WTC11 (cell line): ENCODE data around the gene UVRAG. TPM values are rescaled to one million over a fixed set of nuclear protein-coding genes. Genes with fewer than 3 reads are reported as not detected.

ENCODE experiments used
- ATAC-seq: fragments of 200-7000 bp; cut with Tn5 transposase; 2 replicates; pipeline ENCODE4 v1.10.0; 2021; ENCODE audit warnings: mild to moderate bottlenecking, moderate library complexity
- CTCF ChIA-PET: fragments of 300-600 bp; sonication (Branson Sonifier 250); formaldehyde crosslinking; loops from one replicate; lab custom pipeline; 2021; ENCODE audit warnings: antibody characterized with exemption; lab: Charles Lee
- POLR2A ChIA-PET: fragments of 350-600 bp; sonication (Branson Sonifier 250); formaldehyde crosslinking; loops from one replicate; lab custom pipeline; 2021; ENCODE audit warnings: antibody characterized with exemption; lab: Charles Lee
- DNase-seq: peaks from one replicate; pipeline ENCODE4 v3.0.0; 2021; ENCODE audit warnings: low spot score
- H3K27ac Mint-ChIP-seq: 2 replicates; pipeline ENCODE4 v1.8.0; 2021; ENCODE audit warnings: mixed read lengths
- H3K27me3 Mint-ChIP-seq: 2 replicates; pipeline ENCODE4 v1.8.0; 2021; ENCODE audit warnings: low read depth, mild to moderate bottlenecking, moderate library complexity, mixed read lengths
- H3K36me3 Mint-ChIP-seq: 2 replicates; pipeline ENCODE4 v1.8.0; 2021; ENCODE audit warnings: mixed read lengths
- H3K4me1 Mint-ChIP-seq: 2 replicates; pipeline ENCODE4 v1.8.0; 2022; ENCODE audit warnings: mixed read lengths
- H3K4me3 Mint-ChIP-seq: 2 replicates; pipeline ENCODE4 v1.8.0; 2021; ENCODE audit warnings: mild to moderate bottlenecking, moderate library complexity, mixed read lengths
- H3K9me3 Mint-ChIP-seq: 2 replicates; pipeline ENCODE4 v1.8.0; 2021; ENCODE audit warnings: mixed read lengths
- FOXJ3 ChIP-seq: sonication (generic); formaldehyde crosslinking; IDR thresholded peaks from 2 replicates; pipeline ENCODE4 v1.9.0; 2021; ENCODE audit warnings: missing genetic modification reagents, mild to moderate bottlenecking, borderline replicate concordance
- HMGXB4 ChIP-seq: sonication (generic); formaldehyde crosslinking; IDR thresholded peaks from 2 replicates; pipeline ENCODE4 v1.8.1; 2023; ENCODE audit warnings: mild to moderate bottlenecking, moderate library complexity, missing genetic modification reagents
- MXD4 ChIP-seq: fragments of 250-450 bp; sonication (Bioruptor Pico); IDR thresholded peaks from 2 replicates; pipeline ENCODE4 v1.8.0; 2021; ENCODE audit warnings: mild to moderate bottlenecking, moderate library complexity, borderline replicate concordance
- PRRX2 ChIP-seq: fragments of 250-450 bp; sonication (Bioruptor Pico); IDR thresholded peaks from 2 replicates; pipeline ENCODE4 v1.8.0; 2021; ENCODE audit warnings: mild to moderate bottlenecking
- ZMAT4 ChIP-seq: fragments of 250-450 bp; sonication (Bioruptor Pico); IDR thresholded peaks from 2 replicates; pipeline ENCODE4 v1.9.0; 2021; ENCODE audit warnings: mild to moderate bottlenecking
- ZNF671 ChIP-seq: fragments of 250-450 bp; sonication (Bioruptor Pico); IDR thresholded peaks from 2 replicates; pipeline ENCODE4 v1.8.0; 2021; ENCODE audit warnings: mild to moderate bottlenecking
- total RNA-seq: library from RNA; stranded (reverse); gene quantifications from 3 replicates; pipeline ENCODE4 v1.2.3, GENCODE V29; 2021
- TF ChIP-seq, protein P1 (sequence below): sonication (generic); formaldehyde crosslinking; IDR thresholded peaks from 2 replicates; pipeline ENCODE4 v1.8.0; 2023; ENCODE audit warnings: mild to moderate bottlenecking, missing genetic modification reagents
- TF ChIP-seq, protein P2 (sequence below): fragments of 250-450 bp; sonication (Bioruptor Pico); conservative IDR thresholded peaks from 2 replicates; pipeline ENCODE4 v1.9.0; 2021; ENCODE audit warnings: mild to moderate bottlenecking
- TF ChIP-seq, protein P3 (sequence below): sonication (generic); formaldehyde crosslinking; IDR thresholded peaks from 2 replicates; pipeline ENCODE4 v1.8.1; 2022; ENCODE audit warnings: missing genetic modification reagents, borderline replicate concordance
- TF ChIP-seq, protein P4 (sequence below): sonication (generic); formaldehyde crosslinking; IDR thresholded peaks from 2 replicates; pipeline ENCODE4 v1.8.1; 2023; ENCODE audit warnings: mild to moderate bottlenecking, missing genetic modification reagents

Gene UVRAG
- total RNA-seq, 1 experiment from 2014 or later = 14.5 TPM

- Mint-ChIP-seq H3K27ac (no peak overlapping the region), H3K9me3 (peaks cover 13% of the 10 kb centered on the region), H3K4me1 (0 out of 2 replicates have a peak, but pooled peaks cover 5% of the 10 kb centered on the region), H3K4me3 (no peak overlapping the region), H3K36me3 (peaks cover 15% of the 10 kb centered on the region), H3K27me3 (no peaks in the 10 kb centered on the region)
- DNase-seq = no peak
- no peak for ATAC-seq
- ChIA-PET POLR2A (interaction anchor here (0.6 to 0.7 kb wide), 2 partner anchors 25 to 115 kb away, joined by 3 to 10 read pairs; no protein-coding TSS in a partner anchor), CTCF (interaction anchor here (0.6 to 1.7 kb wide), 3 partner anchors 56 to 497 kb away, joined by 3 to 5 read pairs (median 5); no protein-coding TSS in a partner anchor)
- TF ChIP-seq MXD4 = no peak
- TF ChIP-seq PRRX2 (CRISPR knock-in tag) = no peak
- no peak for TF ChIP-seq HMGXB4 (CRISPR knock-in tag)
- no peak for TF ChIP-seq FOXJ3 (CRISPR knock-in tag)
- TF ChIP-seq, protein P1, sequence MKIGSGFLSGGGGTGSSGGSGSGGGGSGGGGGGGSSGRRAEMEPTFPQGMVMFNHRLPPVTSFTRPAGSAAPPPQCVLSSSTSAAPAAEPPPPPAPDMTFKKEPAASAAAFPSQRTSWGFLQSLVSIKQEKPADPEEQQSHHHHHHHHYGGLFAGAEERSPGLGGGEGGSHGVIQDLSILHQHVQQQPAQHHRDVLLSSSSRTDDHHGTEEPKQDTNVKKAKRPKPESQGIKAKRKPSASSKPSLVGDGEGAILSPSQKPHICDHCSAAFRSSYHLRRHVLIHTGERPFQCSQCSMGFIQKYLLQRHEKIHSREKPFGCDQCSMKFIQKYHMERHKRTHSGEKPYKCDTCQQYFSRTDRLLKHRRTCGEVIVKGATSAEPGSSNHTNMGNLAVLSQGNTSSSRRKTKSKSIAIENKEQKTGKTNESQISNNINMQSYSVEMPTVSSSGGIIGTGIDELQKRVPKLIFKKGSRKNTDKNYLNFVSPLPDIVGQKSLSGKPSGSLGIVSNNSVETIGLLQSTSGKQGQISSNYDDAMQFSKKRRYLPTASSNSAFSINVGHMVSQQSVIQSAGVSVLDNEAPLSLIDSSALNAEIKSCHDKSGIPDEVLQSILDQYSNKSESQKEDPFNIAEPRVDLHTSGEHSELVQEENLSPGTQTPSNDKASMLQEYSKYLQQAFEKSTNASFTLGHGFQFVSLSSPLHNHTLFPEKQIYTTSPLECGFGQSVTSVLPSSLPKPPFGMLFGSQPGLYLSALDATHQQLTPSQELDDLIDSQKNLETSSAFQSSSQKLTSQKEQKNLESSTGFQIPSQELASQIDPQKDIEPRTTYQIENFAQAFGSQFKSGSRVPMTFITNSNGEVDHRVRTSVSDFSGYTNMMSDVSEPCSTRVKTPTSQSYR (CRISPR knock-in tag) = no peak
- no peak for TF ChIP-seq ZMAT4
- TF ChIP-seq, protein P2, sequence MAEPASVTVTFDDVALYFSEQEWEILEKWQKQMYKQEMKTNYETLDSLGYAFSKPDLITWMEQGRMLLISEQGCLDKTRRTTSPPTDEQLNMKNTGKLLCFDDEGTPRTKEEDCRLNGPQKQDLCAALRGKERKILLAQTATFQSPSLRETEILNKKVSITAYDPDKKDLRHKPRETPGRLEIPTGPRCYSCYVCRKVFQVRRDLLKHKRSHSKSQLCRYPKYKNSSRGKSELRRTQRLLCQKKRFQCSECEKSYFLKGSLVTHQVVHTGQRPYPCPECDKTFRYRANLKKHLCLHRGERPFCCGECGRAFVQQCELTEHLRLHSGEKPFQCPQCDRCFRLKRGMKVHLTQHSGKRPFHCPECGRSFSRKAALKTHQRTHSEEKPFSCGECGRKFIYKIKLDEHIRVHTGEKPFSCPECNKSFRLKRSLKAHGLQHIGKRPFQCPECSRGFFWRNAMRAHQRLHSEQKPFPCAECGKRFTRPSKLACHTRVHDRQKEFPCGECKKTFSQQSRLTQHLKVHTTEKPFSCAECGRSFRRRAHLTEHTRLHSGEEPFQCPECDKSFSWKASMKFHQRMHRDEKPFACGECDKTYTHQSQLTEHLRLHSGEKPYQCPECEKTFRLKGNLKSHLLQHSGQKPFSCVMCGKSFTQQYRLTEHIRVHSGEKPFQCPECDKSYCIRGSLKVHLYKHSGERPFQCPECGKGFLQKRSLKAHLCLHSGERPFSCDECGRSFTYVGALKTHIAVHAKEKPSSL = no peak
- TF ChIP-seq, protein P3, sequence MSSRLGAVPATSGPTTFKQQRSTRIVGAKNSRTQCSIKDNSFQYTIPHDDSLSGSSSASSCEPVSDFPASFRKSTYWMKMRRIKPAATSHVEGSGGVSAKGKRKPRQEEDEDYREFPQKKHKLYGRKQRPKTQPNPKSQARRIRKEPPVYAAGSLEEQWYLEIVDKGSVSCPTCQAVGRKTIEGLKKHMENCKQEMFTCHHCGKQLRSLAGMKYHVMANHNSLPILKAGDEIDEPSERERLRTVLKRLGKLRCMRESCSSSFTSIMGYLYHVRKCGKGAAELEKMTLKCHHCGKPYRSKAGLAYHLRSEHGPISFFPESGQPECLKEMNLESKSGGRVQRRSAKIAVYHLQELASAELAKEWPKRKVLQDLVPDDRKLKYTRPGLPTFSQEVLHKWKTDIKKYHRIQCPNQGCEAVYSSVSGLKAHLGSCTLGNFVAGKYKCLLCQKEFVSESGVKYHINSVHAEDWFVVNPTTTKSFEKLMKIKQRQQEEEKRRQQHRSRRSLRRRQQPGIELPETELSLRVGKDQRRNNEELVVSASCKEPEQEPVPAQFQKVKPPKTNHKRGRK (CRISPR knock-in tag) = no peak
- TF ChIP-seq, protein P4, sequence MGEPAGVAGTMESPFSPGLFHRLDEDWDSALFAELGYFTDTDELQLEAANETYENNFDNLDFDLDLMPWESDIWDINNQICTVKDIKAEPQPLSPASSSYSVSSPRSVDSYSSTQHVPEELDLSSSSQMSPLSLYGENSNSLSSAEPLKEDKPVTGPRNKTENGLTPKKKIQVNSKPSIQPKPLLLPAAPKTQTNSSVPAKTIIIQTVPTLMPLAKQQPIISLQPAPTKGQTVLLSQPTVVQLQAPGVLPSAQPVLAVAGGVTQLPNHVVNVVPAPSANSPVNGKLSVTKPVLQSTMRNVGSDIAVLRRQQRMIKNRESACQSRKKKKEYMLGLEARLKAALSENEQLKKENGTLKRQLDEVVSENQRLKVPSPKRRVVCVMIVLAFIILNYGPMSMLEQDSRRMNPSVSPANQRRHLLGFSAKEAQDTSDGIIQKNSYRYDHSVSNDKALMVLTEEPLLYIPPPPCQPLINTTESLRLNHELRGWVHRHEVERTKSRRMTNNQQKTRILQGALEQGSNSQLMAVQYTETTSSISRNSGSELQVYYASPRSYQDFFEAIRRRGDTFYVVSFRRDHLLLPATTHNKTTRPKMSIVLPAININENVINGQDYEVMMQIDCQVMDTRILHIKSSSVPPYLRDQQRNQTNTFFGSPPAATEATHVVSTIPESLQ (CRISPR knock-in tag) = no peak
- no peak for TF ChIP-seq ZNF671 (CRISPR knock-in tag)
Observed at GRCh38 chr11:76095891-76096290, 280.9 kb downstream of the UVRAG start.

GRCh38 chr11:76096552-76096951 lies 281.5 kb downstream of the UVRAG start:
- TF ChIP-seq, protein P4 (CRISPR knock-in tag) = no peak
- ChIA-PET CTCF (interaction anchor here (1.7 kb wide), 1 partner anchor 55 kb away, joined by 5 read pairs; no protein-coding TSS in a partner anchor), POLR2A (no interaction called here)
- ATAC-seq (no peak), DNase-seq (no peak)
- H3K9me3 Mint-ChIP-seq = peaks cover 7% of the 10 kb centered on the region
- no peak overlapping the region for H3K4me3 Mint-ChIP-seq
- no peaks in the 10 kb centered on the region for H3K27me3 Mint-ChIP-seq
- H3K27ac Mint-ChIP-seq = no peak overlapping the region
- 0 out of 2 replicates have a peak, but pooled peaks cover 5% of the 10 kb centered on the region for H3K4me1 Mint-ChIP-seq
- peaks cover 8% of the 10 kb centered on the region for H3K36me3 Mint-ChIP-seq
